Measurements from ENCODE around the gene CD99. TPM values are rescaled to one million over a fixed set of nuclear protein-coding genes. Genes with fewer than 3 reads are reported as not detected.
"Not testable (repeated sequence)": the region's sequence is repeated elsewhere in the genome, so short reads cannot be mapped to it uniquely, and the experiment has no call there.

CD99 gene
- total RNA-seq, 1 donor from 2014 or later: 102 TPM

GRCh38 chrX:2748171-2748814, 57.2 kb downstream of the CD99 start:
- no peak for ATAC-seq (ENCODE audit: low read depth)
- Mint-ChIP-seq H3K27ac (no peak overlapping the region), H3K4me1 (no peaks in the 10 kb centered on the region), H3K36me3 (ENCODE audit: low read depth) (peaks cover 7% of the 10 kb centered on the region), H3K27me3 (no peaks in the 10 kb centered on the region), H3K4me3 (no peak overlapping the region), H3K9me3 (no peaks in the 10 kb centered on the region)
- CTCF ChIA-PET: no interaction called here
- TF ChIP-seq CTCF (IDR thresholded peaks at IDR 0.05): no peak
- intact Hi-C loops (cut with micrococcal nuclease): no loop called here
- DNase-seq: no peak
- POLR2A ChIA-PET: no interaction called here

GRCh38 chrX:2748815-2749188, 57.7 kb downstream of the CD99 start:
- ATAC-seq (ENCODE audit: low read depth) (no peak), DNase-seq (no peak)
- intact Hi-C loops (cut with micrococcal nuclease): no loop called here
- ChIA-PET CTCF (no interaction called here), POLR2A (no interaction called here)
- Mint-ChIP-seq H3K36me3 (ENCODE audit: low read depth) (peaks cover 2% of the 10 kb centered on the region), H3K4me1 (no peaks in the 10 kb centered on the region), H3K27ac (no peak overlapping the region), H3K9me3 (no peaks in the 10 kb centered on the region), H3K4me3 (no peak overlapping the region), H3K27me3 (no peaks in the 10 kb centered on the region)
- no peak for TF ChIP-seq CTCF (IDR thresholded peaks at IDR 0.05)

DNA sequence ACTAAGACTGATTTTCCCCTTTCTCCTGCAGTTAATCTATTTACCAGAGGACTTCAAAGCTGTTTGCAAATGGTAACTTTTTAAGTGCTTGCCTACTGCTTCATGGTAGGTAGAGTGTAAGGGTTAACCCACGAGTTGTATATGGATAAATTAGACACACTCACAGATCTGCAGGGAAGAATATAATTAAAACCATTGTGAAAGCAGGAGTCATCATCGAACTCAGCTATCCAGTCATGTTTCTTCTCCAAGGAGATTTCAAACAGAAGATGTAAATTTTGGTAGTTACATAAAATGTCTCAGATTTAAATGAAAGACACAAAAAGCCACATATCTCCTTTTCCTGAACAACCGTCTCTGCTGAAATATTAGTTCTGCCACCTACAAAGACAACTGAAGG, 60.2 kb downstream of the CD99 start:
- TF ChIP-seq CTCF (IDR thresholded peaks at IDR 0.05): no peak
- ChIA-PET POLR2A (no interaction called here), CTCF (no interaction called here)
- Mint-ChIP-seq H3K27me3 (no peaks in the 10 kb centered on the region), H3K4me1 (no peaks in the 10 kb centered on the region), H3K27ac (no peak overlapping the region), H3K9me3 (no peaks in the 10 kb centered on the region), H3K4me3 (no peak overlapping the region), H3K36me3 (ENCODE audit: low read depth) (no peaks in the 10 kb centered on the region)
- no peak for DNase-seq
- intact Hi-C loops (cut with micrococcal nuclease): no loop called here
- no peak for ATAC-seq (ENCODE audit: low read depth)

DNA sequence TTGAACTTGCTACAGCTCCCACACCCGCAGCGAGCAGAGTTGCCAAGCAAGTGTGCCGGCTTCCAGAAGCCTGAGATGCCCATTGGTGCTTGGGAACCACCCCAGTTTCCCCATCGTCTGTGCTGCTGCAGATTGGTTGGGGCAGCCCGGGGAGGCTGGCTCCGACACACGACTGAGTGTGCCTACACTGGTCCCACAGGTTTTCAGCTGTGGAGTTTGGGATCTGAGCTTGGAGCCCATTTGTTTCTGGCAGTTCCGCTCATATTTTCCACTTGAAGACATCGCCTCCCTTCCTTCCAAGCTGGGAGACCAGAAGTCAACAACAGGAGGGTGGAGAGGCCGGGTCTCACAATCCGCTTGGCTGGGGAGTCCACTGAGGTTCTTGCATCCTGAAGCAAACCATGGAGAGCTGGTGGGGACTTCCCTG, 60.8 kb downstream of the CD99 start, which contains the start of gene XG:
TSS of gene XG (plus strand) at position 167 of the 427 bp plus-strand sequence. CDS start at position 402, 235 bp downstream.
- H3K9me3 Mint-ChIP-seq; POLR2A ChIA-PET; H3K27ac Mint-ChIP-seq; H3K27me3 Mint-ChIP-seq; H3K4me1 Mint-ChIP-seq; H3K4me3 Mint-ChIP-seq; CTCF ChIA-PET; DNase-seq; ATAC-seq (ENCODE audit: low read depth); H3K36me3 Mint-ChIP-seq (ENCODE audit: low read depth); intact Hi-C loops (cut with micrococcal nuclease): not testable (repeated sequence)

GRCh38 chrX:2752441-2752840, 61.3 kb downstream of the CD99 start:
- H3K4me3 Mint-ChIP-seq; H3K36me3 Mint-ChIP-seq (ENCODE audit: low read depth); DNase-seq; H3K27ac Mint-ChIP-seq; H3K4me1 Mint-ChIP-seq; H3K9me3 Mint-ChIP-seq; POLR2A ChIA-PET; intact Hi-C loops (cut with micrococcal nuclease); H3K27me3 Mint-ChIP-seq; ATAC-seq (ENCODE audit: low read depth); CTCF ChIA-PET: not testable (repeated sequence)

DNA sequence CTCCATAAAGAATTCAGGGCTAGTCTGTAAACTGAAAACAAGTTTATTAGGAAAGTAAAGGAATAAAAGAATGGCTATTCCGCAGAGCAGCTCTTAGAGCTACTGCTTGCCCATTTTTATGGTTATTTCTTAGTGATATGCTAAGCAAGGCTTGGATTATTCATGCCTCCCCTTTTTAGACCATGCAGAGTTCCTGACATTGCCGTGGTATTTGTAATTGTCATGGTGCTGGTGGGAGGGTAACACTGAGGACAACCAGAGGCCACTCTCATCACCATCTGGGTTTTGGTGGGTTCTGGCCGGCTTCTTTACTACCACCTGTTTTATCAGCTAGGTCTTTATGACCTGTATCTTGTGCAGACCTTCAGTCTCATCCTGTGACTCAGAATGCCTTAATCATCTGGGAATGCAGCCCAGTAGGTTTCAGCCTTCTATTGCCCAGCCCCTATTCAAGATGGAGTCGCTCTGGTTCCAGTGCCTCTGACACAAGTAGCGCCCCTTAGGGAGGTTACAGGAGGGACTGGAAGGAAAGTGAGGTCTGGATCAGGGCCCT, 64.1 kb downstream of the CD99 start:
- POLR2A ChIA-PET; DNase-seq; H3K36me3 Mint-ChIP-seq (ENCODE audit: low read depth); H3K4me3 Mint-ChIP-seq; intact Hi-C loops (cut with micrococcal nuclease); ATAC-seq (ENCODE audit: low read depth); H3K27ac Mint-ChIP-seq; CTCF ChIA-PET; H3K4me1 Mint-ChIP-seq; H3K9me3 Mint-ChIP-seq; H3K27me3 Mint-ChIP-seq: not testable (repeated sequence)
